Measurements from ENCODE around the gene HSPA4L.

DNA sequence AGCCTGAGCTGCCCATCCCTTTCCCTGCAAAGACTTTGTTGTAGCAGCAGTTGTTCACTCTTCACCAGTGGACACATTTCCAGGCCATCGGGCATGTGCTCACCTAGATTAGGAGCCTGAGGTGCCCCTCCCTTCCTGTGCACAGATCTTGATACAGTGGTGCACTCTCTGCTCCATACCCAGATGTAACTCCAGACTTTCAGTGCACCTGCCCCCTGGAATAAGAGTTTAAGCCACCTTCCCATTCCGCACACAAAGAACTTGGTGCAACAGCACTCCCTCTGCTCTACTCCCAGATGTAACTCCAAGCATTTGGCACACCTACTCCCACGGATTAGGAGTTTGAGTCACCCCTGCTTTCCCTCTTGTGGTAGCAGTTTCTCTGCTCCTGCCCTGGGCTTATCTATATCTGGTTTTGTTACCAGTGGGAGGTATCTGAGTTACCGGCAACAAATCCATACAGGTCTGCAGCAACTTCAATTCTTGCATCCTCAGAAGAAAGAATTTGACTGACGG is 62.5 kb downstream of the HSPA4L start:
- TF ChIP-seq, protein P1, sequence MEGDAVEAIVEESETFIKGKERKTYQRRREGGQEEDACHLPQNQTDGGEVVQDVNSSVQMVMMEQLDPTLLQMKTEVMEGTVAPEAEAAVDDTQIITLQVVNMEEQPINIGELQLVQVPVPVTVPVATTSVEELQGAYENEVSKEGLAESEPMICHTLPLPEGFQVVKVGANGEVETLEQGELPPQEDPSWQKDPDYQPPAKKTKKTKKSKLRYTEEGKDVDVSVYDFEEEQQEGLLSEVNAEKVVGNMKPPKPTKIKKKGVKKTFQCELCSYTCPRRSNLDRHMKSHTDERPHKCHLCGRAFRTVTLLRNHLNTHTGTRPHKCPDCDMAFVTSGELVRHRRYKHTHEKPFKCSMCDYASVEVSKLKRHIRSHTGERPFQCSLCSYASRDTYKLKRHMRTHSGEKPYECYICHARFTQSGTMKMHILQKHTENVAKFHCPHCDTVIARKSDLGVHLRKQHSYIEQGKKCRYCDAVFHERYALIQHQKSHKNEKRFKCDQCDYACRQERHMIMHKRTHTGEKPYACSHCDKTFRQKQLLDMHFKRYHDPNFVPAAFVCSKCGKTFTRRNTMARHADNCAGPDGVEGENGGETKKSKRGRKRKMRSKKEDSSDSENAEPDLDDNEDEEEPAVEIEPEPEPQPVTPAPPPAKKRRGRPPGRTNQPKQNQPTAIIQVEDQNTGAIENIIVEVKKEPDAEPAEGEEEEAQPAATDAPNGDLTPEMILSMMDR (IDR thresholded peaks at IDR 0.05), result no peak
- TF ChIP-seq POLR2A (IDR thresholded peaks at IDR 0.05) (no peak), POLR2AphosphoS5 (IDR thresholded peaks at IDR 0.05) (no peak)
